HG03565 (cell line): ENCODE results near the gene VILL.
"Not testable (repeated sequence)": the region's sequence is repeated elsewhere in the genome, so short reads cannot be mapped to it uniquely, and the experiment has no call there.

Source experiments
- ATAC-seq: cut with Tn5 transposase; IDR thresholded peaks from one replicate; pipeline ENCODE4 v1.9.1; 2021; ENCODE audit warnings: mild to moderate bottlenecking, moderate library complexity; ENCODE audit not compliant: unreplicated experiment

Gene VILL

DNA sequence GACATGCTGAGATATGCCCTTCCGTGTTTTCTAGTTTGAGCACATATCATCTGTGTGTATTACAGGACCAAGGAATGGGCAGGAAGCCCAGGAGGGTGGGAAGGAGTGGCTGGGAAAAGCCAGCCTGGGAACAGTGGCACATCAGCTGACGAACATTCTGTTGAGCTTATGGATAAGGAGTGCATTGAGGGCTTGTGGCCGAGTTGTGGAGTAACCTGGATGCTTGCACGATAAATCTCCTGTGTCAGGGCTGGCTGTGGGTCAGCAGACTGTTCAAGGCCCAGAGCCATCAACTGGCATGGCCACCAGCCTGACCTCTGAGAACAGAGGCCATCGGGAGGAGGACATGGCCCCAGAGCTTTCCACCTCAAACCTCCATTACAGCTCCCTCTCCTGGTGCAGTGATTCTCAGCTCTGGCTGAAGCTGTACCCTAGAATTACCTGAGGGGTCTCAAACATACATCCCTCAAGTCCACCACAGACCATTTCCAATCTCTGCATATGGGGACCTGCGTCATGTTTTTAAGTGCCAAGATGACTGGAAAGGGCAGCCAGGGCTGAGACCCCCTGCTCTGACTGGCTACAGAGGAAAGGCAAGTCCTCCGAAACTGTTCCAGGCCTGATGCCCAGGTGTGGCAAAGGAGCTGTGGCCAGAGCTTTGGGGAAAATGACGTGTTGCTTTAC is 4.8 kb upstream of the VILL start:
- ATAC-seq: no peak

GRCh38 chr3:37986479-37987314 is 3.9 kb upstream of the VILL start:
- no peak for ATAC-seq

DNA sequence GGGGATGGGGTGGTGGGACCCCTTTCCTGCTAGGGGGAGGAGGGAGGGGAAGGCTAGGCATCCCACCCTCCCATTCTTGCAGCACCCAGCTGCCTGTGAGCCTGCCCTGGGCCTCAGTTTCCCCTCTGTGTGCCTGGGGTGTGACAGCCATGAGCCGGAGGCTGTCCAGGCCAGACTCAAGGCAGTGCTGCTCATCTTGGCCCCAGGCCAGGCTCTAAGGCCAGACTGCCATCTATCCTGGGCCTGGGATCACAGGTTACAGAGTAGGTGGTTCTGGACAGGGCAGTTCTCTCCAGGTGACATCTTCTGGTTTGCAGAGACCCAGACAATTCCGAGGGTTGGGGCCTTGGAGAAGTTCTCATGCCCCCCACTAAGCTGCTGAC is 3.3 kb upstream of the VILL start:
- no peak for ATAC-seq

GRCh38 chr3:37987751-37988179 is 2.8 kb upstream of the VILL start:
- no peak for ATAC-seq

DNA sequence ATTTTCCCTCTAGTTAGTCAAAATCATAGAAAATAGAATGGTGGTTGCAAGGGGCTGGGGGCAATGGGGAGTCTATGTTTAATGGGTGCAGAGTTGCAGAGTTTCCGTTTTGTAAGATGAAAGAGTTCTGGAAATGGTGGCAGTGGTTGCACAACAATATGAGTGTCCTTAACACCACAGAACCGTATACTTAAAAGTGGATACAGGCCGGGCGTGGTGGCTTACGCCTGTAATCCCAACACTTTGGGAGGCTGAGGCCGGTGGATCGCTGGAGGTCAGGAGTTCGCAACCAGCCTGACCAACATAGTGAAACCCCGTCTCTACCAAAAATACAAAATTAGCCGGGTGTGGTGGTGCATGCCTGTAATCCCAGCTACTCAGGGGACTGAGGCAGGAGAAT is 2.2 kb upstream of the VILL start:
- not testable (repeated sequence) for ATAC-seq

- ATAC-seq: no peak
Measured at GRCh38 chr3:37988931-37989525, 1.6 kb upstream of the VILL start.

GRCh38 chr3:37989821-37990480 is 635 bp upstream of the VILL start:
- no peak for ATAC-seq

- no peak for ATAC-seq
Measured at GRCh38 chr3:37991109-37991508, 523 bp downstream of the VILL start.

DNA sequence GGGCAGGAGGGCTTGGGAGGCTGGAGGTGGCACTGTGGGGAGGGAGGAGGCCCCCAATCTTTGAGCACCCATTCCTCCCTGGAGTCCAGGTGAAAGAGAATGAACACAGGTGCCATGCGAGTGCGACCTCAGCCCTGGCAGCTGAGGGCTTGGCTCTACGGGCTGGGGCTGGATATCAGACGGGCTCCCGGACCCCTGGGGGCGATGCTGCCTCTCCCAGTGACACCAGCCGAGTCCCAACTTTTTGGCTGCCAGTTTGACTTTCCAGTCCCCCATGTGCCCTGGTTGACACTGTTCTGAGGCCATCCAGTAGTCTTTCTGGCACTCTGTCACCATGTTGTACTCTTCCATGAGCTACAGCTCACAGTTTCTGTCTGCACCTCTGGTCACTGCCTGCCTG is 1.2 kb downstream of the VILL start:
- no peak for ATAC-seq

- ATAC-seq: no peak
Measured at GRCh38 chr3:37992271-37993066, 1.9 kb downstream of the VILL start.

DNA sequence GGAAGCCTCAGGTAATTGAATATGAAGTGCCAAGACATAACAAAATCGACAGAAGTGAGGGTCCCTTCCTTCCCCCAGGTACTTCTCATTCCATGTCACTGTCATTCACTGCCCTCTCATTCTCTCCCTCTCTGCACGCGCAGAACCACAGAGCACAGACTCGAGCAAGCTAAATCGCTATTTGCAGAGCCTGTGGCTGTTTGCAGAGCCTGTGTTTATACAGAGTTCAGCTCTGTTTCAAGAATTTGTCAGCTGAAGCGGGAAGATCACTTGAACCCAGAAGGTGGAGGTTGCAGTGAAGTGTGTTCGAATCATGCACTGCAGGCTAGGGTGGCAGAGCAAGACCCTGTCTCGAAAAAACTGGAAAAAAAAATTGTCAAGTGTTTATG is 2.5 kb downstream of the VILL start:
- no peak for ATAC-seq

DNA sequence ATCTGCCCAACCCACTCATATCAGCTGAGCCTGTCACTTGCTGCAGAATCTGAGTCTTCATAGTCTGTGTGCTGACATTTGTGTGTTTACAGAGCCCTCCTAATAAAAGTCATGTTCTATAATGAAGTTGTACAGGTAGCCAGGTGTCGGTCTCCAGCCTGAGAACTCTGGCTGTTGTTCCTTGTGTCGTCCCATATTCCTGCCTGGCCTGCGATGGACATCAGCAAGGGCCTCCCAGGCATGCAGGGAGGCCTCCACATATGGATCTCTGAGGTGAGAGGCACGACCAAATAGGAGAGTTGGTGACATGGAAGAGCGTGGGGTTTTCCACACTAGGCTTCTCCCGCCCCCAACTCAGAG is 2.9 kb downstream of the VILL start:
- no peak for ATAC-seq

- peak; percentile 37 for ATAC-seq
Measured at GRCh38 chr3:37993820-37994638, 3.4 kb downstream of the VILL start.

DNA sequence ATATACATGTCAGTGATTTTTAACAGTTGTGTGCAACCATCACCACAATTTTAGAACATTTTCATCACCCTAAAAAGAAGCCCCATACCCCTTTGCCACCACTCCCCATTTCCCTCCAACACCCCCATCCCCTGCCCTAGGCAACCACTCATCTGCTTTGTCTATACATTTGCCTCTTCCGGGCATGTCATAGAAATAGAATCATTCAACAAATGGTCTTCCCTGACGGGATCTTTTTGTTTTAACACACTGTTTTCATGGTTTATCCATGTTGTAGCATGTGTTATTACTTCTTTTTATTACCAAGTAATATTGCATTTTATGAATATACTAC is 4.0 kb downstream of the VILL start:
- no peak for ATAC-seq

GRCh38 chr3:37995652-37996641 is 5.4 kb downstream of the VILL start:
- no peak for ATAC-seq

DNA sequence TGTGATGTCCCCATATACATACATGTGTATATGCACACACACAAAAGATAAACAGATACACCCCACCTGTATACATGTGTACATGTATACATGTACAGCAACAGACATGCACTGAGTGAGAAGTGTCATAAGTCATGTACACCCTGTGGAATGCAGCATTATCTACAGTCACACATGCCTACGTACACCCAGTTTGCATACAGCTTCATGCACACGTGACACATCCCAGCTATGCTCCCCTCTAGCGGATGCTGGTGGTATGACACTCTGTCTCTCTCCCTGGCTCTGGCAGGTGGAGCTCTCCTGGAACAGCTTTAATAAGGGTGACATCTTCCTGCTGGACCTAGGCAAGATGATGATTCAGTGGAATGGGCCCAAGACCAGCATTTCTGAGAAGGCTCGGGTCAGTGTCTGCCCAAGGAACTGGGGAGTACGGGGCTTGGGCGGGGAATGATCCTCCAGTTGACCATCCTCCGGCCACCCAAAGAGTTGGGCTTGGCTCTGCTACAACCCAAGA is 6.3 kb downstream of the VILL start:
- ATAC-seq: peak; percentile 59

DNA sequence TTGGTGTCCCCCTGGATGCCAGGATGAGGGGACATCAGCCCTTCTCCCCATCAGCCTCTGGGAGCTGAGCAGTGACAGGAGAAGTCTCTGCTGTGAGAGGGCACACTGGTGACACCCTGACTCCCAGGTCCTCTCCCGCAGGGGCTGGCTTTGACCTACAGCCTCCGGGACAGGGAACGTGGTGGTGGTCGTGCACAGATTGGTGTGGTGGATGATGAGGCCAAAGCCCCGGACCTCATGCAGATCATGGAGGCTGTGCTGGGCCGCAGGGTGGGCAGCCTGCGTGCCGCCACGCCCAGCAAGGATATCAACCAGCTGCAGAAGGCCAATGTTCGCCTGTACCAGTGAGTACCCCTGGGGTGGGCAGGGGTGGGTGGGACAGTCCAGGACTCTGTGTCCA is 6.8 kb downstream of the VILL start:
- no peak for ATAC-seq

DNA sequence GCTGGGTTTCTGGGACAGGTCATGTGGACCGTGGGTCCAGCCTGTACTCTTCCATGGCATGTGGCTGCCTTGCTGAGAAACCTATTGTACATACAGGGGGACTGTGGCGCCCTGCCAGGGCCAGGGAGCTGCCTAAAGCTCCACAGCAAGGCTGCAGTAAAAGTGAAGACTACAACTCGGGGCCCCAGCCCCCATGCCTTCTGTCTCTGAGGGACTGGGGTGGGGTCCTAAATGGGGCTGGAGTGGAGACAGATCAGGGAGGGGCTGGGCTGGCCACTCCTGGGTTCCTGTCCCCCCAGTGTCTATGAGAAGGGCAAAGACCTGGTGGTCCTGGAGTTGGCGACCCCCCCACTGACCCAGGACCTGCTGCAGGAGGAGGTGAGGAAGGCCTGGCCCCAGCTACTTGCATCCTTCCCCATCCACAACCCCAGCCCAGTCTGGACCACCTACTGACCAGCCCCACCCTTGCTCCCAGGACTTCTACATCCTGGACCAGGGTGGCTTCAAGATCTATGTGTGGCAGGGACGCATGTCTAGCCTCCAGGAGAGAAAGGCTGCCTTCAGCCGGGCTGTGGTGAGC is 7.3 kb downstream of the VILL start:
- ATAC-seq: no peak
